ENCODE data around the gene ZEB1.
"Not testable (repeated sequence)": the region's sequence is repeated elsewhere in the genome, so short reads cannot be mapped to it uniquely, and the experiment has no call there.

ZEB1 gene

GRCh38 chr10:31318382-31318853, 598 bp upstream of the ZEB1 start:
- peak; percentile 15 for DNase-seq (ENCODE audit: low spot score)

GRCh38 chr10:31319602-31320549, 860 bp downstream of the ZEB1 start:
- peak; percentile 32 for DNase-seq (ENCODE audit: low spot score)

- peak; percentile 52 for DNase-seq (ENCODE audit: low spot score)
Measured at GRCh38 chr10:31320550-31321211, 1.7 kb downstream of the ZEB1 start.

GRCh38 chr10:31321396-31321941, 2.5 kb downstream of the ZEB1 start:
- DNase-seq (ENCODE audit: low spot score) = no peak

GRCh38 chr10:31322647-31323046, 3.6 kb downstream of the ZEB1 start:
- DNase-seq (ENCODE audit: low spot score) = peak; percentile 15

- no peak for DNase-seq (ENCODE audit: low spot score)
Measured at GRCh38 chr10:31340343-31340742, 21.3 kb downstream of the ZEB1 start.

GRCh38 chr10:31341552-31341951, 22.5 kb downstream of the ZEB1 start:
- DNase-seq (ENCODE audit: low spot score) = no peak

GRCh38 chr10:31343009-31343408, 24.0 kb downstream of the ZEB1 start:
- DNase-seq (ENCODE audit: low spot score) = no peak

GRCh38 chr10:31343551-31343950, 24.5 kb downstream of the ZEB1 start:
- DNase-seq (ENCODE audit: low spot score) = peak; percentile 41

- no peak for DNase-seq (ENCODE audit: low spot score)
Measured at GRCh38 chr10:31345886-31346285, 26.9 kb downstream of the ZEB1 start.

- DNase-seq (ENCODE audit: low spot score) = no peak
Measured at GRCh38 chr10:31346953-31347352, 27.9 kb downstream of the ZEB1 start.

- no peak for DNase-seq (ENCODE audit: low spot score)
Measured at GRCh38 chr10:31347705-31348104, 28.7 kb downstream of the ZEB1 start.

GRCh38 chr10:31350891-31351290, 31.9 kb downstream of the ZEB1 start:
- no peak for DNase-seq (ENCODE audit: low spot score)

GRCh38 chr10:31352436-31353226, 33.6 kb downstream of the ZEB1 start:
- DNase-seq (ENCODE audit: low spot score) = no peak

- DNase-seq (ENCODE audit: low spot score) = no peak
Measured at GRCh38 chr10:31353574-31353973, 34.6 kb downstream of the ZEB1 start.

- no peak for DNase-seq (ENCODE audit: low spot score)
Measured at GRCh38 chr10:31358688-31359330, 39.8 kb downstream of the ZEB1 start.

- DNase-seq (ENCODE audit: low spot score) = no peak
Measured at GRCh38 chr10:31359979-31360378, 41.0 kb downstream of the ZEB1 start.

- not testable (repeated sequence) for DNase-seq (ENCODE audit: low spot score)
Measured at GRCh38 chr10:31361475-31361874, 42.5 kb downstream of the ZEB1 start.

- no peak for DNase-seq (ENCODE audit: low spot score)
Measured at GRCh38 chr10:31362023-31362641, 43.1 kb downstream of the ZEB1 start.

- not testable (repeated sequence) for DNase-seq (ENCODE audit: low spot score)
Measured at GRCh38 chr10:31363696-31364095, 44.7 kb downstream of the ZEB1 start.

GRCh38 chr10:31364238-31364637, 45.2 kb downstream of the ZEB1 start:
- not testable (repeated sequence) for DNase-seq (ENCODE audit: low spot score)
